ENCODE data around the gene SYNRG.
"Not testable (repeated sequence)": the region's sequence is repeated elsewhere in the genome, so short reads cannot be mapped to it uniquely, and the experiment has no call there.

SYNRG gene

GRCh38 chr17:37532756-37533155, 76.5 kb downstream of the SYNRG start:
- DNase-seq = no peak

DNA sequence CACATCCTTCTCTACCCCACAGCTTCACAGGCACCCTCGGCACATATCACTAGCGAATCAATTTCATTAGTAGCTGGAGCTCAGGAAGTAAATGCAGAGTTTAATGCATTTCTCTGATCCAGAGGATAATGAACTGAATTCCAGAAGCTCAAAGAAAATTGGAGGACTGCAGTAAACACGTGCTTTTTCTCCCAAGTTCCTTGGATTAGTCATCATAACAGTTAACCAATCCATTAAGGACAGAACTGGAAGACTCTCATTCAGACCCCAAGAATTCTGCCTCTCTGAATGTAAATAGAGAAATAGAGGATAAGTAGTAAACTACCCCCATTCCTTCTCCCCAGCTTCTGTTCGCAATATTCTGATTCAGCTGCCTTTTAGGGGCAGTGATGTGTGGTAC, 78.8 kb downstream of the SYNRG start:
- no peak for DNase-seq

DNA sequence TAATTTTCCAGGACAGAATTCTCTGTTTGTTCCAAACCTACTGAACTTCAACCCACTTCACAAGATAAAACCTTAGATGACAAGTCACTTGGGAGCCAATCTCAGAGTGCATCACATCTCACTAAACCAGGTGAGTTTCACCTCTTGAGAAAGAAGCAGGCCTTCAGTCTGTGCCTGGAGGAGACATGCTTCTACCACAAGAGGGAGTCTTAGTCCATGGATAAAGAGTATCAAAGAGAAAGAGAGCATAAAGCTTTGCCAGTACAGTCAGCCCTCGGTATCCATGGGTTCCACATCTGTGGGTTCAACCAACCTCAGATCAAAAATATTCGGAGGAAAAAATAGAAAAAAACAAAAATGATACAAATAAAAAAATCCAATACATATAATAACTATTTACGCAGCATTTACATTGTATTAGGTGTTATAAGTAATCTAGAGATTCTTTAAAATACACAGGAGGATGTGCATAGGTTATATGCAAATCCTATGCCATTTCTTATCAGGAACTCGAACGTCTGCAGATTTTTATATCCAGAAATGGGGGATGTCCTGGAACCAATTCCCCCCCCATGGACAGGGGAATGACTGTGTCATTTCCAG, 81.9 kb downstream of the SYNRG start:
- DNase-seq = no peak

GRCh38 chr17:37523715-37524219, 85.5 kb downstream of the SYNRG start:
- DNase-seq = no peak

DNA sequence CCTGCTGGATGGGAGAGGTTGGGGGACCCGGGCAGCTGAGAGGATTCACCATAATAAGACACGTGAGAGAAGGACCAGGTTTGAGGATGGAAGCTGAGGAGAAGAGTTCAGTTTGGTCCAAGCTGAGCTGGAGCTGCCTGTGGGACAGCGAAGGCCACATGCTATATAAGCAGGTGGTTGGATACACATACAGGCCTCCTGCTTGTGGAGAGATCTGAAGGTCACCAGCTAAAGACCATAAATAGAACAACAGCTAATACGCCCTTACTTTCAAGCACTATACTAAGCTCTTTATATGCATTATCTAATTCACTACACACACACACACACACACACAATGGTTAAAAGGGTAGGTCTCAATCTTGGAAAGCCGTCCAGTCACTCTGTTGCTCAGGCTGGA, 87.4 kb downstream of the SYNRG start:
- no peak for DNase-seq

DNA sequence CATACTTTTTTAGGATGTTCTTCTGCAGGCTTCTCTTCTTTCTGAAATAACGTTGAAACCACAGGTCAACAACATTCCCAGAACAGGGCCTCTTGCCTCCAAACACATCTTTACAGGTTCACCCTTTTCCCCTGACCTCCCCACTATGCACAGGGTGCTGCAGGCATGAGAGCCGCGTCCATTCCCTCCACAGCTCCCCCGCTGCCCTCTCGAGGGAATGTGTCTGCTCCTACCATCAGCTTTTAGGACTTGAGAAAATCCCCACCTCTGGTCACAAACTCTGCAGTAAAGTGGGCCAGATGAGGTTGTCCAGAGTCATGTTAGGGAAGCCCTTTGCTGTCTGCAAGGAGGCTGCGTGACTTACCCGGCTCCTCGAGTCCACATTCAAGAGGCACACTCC, 89.0 kb downstream of the SYNRG start:
- no peak for DNase-seq

DNA sequence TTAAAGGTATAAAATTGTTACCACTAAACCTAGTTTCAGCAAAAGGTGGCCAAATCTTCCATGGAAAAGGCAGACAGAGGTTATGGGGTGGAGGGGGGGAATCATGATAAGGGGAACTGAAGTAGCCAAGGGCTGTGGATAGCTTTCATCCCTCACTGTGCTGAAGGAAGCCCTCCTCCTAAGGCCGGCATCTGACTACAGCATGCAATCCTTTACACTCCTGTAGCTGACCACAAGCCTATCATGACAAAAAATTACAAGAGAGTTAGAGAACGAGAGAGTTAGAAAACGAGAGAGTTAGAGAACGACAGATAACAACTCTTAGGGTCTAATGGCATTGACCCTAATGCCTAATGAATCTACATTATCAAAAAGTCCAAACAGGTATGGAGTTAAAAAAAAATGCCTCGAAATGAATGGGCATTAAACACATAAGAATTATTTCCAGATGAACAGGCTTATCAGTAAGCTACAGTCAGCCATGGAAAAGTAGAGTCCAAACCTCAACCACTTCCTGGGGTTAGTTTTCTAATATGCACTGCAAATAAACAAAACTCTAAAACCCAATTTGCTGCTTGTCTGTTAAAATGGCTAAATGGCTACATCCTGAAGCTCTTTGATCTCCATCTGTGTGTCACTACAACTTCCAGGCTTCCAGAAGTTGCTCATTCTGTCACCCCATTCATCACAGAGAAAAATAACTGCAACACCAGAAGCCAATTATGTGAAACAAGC, 89.8 kb downstream of the SYNRG start:
- DNase-seq = no peak

DNA sequence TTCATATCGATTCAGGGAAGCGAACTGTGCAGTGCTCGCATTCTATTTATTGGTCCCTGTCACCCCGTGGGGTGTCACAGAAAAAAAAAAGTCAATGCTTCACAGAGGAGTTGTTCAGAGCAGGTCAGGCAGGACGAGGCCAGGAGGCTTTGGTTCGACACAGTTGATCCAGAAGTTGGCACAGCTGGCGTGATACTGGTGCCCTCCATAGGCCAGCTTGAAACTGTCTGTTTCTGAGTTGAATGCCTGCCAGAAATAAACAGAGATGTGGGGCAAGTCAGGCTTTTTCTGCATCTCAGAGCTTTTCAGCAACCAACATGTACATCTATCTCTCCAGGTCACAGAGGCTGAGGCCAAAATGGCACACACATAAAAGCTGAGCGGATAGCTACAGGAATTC, 90.4 kb downstream of the SYNRG start:
- no peak for DNase-seq

DNA sequence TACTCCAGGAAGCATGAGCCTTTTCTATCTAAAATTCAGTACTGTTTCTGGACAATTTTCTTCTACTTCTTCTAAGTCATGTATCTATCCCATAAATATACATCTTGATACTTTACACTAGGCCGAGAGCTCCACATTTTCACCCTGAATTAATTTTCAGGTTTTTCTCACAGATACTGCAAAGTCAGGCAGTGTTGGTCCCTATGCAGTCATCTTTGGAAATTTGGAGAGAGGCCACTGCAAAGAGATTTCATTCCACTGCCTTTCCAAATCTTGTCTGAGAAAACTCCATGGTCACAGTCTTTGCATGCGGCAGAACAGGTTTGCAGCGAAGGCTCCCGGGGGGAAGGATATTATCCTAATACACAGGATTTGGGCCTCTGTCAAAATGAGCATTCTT, 91.3 kb downstream of the SYNRG start:
- DNase-seq = no peak

DNA sequence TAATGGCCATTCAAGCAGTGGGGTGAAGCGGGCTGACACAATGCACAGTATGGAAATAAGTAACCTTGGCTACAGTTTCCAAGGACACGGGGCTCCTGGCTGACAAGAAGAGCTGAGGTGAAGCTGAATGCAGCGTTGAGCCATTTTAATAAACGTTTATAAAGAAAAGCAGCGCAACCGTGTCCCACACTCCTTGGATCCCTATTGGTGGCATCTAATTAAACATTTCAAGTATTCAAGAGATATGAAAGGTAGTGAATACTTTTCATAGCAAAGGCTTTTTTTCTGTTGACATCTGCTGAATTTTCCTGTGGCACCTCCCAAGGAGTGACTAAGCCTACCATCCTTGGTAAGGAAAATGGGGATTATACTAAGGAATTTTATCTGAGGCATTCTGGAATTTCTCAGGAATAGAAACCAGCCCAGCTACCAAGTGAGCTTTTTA, 93.1 kb downstream of the SYNRG start:
- no peak for DNase-seq

- DNase-seq = no peak
Observed at GRCh38 chr17:37513711-37514110, 95.5 kb downstream of the SYNRG start.

DNA sequence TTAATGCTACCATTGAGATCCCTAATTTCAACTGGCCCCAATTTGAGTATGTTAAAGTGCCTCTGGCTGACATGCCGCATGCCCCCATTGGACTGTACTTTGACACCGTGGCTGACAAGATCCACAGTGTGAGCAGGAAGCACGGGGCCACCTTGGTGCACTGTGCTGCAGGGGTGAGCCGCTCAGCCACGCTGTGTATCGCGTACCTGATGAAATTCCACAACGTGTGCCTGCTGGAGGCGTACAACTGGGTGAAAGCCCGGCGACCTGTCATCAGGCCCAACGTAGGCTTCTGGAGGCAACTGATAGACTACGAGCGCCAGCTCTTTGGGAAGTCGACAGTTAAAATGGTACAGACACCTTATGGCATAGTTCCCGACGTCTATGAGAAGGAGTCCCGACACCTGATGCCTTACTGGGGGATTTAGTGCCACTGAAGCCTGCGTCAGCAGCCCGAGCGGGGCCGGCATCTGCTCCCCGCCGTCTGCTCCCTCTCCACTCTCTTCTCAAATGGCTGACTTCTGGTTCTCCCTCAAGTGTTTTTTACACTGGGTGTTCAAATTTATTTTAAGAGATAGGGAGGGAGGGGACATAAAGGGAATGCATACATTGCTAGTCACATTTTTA, 96.7 kb downstream of the SYNRG start:
- DNase-seq = no peak

- not testable (repeated sequence) for DNase-seq
Observed at GRCh38 chr17:37511642-37512041, 97.6 kb downstream of the SYNRG start.

GRCh38 chr17:37510056-37510455, 99.2 kb downstream of the SYNRG start:
- no peak for DNase-seq

DNA sequence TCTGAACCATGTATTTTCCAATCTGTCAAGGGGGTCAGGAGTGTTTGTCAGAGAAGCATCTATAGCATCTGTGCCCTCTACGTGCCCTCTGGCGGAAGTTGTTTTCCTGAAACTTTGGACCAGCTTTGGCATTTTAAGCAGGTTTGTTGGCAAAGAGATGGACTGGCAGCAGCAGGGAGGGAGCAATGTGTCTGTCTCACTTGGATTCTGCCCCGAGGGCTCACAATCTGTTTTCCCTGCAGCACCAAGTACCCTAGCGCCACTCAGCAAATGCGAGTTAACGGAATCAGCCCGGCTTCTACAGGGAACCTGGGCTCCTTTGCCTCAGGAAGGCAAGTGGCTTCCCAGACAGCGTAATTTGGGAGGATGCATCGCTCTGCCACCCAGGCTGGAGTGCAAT, 102.1 kb downstream of the SYNRG start:
- DNase-seq = no peak

DNA sequence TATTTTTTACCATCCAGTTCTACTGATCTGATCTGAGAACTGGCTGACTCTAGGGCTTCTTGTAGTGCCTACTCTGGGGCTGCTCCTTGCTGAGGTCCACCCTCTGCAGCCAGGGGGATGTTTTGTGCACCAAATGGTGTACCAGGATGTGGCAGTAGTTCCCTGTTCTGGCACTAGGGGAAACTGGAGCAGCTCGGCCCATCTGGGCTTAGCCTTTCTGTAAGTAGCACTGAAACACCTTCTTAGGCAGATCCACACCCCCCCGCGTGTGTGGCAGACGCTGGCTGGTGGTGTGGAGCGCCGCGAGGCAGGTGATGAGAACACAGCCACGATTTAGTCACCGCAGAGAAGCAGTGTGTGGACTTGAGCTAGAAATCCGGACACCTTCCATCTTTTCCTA, 102.5 kb downstream of the SYNRG start:
- DNase-seq = no peak

DNA sequence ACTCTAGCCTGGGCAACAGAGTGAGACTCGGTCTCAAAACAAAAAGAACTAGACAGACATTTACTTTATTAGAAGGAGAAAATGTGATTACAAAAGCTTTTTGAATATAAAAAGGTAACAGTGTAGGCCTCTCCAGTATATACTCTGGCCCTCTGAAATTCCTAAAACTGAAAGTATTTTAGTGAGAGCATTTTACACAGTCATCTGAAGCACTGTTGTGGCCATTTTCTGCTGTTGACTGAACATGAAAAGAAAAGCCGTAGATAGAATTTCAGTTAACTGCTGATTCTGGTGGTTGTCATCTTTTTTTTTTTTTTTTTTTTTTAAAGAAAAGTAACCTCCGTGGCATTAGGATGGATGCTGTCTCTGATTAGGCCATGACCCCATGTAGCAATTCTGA, 103.9 kb downstream of the SYNRG start:
- no peak for DNase-seq

- DNase-seq = no peak
Observed at GRCh38 chr17:37503148-37503547, 106.1 kb downstream of the SYNRG start.

GRCh38 chr17:37502009-37502936, 106.9 kb downstream of the SYNRG start:
- DNase-seq = no peak

DNA sequence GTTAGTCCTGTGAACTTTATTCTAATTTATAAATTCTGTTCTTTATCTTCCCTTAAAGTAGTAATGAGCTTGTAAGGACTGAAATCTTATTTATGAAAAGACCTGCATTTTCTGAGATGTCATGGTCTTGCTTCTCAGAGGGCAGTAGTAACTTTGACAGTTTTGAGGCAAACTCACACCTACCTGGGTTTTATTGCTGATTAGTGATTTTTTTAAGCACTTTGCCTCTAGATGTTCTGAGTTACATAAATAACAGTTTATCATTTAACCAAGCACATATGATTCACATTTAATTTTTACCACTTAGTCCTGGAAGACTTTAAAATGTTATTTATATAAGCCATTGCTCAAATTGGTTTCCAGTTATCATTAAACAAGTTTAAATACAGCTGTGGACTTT, 108.8 kb downstream of the SYNRG start:
- no peak for DNase-seq

DNA sequence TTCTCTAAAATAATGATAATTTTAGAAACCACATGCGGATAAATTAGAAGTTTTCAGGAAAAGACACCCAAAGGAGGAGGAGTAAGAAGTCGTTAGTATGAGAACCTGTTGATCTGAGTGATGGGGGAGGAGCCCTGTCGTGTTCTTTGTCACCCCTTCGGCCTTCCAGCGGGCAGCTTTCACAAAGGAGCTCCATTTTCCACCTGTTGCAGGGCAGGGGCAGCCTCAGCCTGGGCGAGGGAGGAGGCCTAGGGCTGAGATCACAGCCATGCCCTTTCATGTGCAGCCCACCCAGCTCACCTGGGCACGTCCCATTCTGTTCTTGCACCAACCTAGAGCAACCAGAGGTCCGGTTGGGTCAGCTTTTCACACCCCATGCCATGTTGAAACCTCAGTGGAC, 114.2 kb downstream of the SYNRG start:
- no peak for DNase-seq

DNA sequence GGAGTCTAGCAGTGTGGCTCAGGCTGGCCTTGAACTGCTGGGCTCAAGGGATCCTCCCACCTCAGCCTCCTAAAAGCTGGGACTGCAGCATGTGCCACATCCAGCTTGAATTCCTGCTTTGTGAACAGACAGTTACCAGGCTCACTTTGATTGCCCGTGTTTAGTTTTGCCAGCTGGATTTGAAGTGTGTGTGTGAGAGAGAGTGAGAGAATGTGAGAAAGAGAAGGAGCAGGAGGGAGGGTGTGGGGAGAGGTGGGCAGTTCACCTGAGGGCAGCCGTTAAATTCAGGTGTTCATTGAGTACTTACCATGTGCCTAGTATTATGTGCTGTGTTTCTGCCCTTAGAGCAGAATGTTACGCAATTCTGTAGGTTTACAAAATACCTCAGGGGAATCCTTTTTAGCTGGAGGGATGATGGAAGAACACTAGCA, 114.8 kb downstream of the SYNRG start:
- DNase-seq = no peak
